Naive thymus-derived CD4-positive, alpha-beta T cell (primary cell): ENCODE results near the gene ALG10B. TPM values are rescaled to one million over a fixed set of nuclear protein-coding genes. Genes with fewer than 3 reads are reported as not detected.
A peak's percentile ranks its signal among the peaks of the same experiment; 100 is the strongest.
"Not testable (repeated sequence)": the region's sequence is repeated elsewhere in the genome, so short reads cannot be mapped to it uniquely, and the experiment has no call there.

Source experiments
- ATAC-seq: fragments of 150-1000 bp; cut with Tn5 transposase; 2 replicates; pipeline ENCODE4 v1.10.0; 2021; ENCODE audit warnings: mild to moderate bottlenecking, moderate library complexity
- CTCF ChIA-PET: fragments of 350-600 bp; sonication (Branson Sonifier 250); formaldehyde crosslinking; loops from one replicate; lab custom pipeline; 2021; ENCODE audit warnings: antibody characterized with exemption; lab: Charles Lee
- POLR2A ChIA-PET: fragments of 350-600 bp; sonication (Branson Sonifier 250); formaldehyde crosslinking; loops from one replicate; lab custom pipeline; 2021; ENCODE audit warnings: antibody characterized with exemption, inconsistent platforms; lab: Charles Lee
- DNase-seq, 9 donors: peaks; one replicate each; pipeline versions ENCODE4 v3.0.0 to v3.0.0-alpha.2; 2020 to 2022; ENCODE audit warnings: mixed read lengths in 1 of 9
- H3K27ac ChIP-seq: one replicate; pipeline ENCODE4 v1.7.0; 2013; ENCODE audit warnings: mild to moderate bottlenecking, low read depth, low read length, moderate library complexity
- H3K27me3 ChIP-seq, 2 donors: one replicate each; pipeline ENCODE4 v1.7.0; 2013; ENCODE audit warnings: low read length in 2 of 2, mild to moderate bottlenecking in 2 of 2, moderate library complexity in 2 of 2; ENCODE audit not compliant: control insufficient read depth in 2 of 2, insufficient read depth in 2 of 2
- H3K36me3 ChIP-seq, 3 experiments: 1 replicate in 2 of 3; 2 replicates in 1 of 3; pipeline ENCODE4 v1.7.0; 2013; ENCODE audit warnings: low read length in 3 of 3, mild to moderate bottlenecking in 3 of 3, moderate library complexity in 1 of 3; ENCODE audit not compliant: insufficient read depth in 3 of 3, control insufficient read depth in 2 of 3
- H3K4me1 ChIP-seq, 2 donors: one replicate each; pipeline ENCODE4 v1.7.0; 2013; ENCODE audit warnings: low read length in 2 of 2, mild to moderate bottlenecking in 2 of 2, moderate library complexity in 1 of 2; ENCODE audit not compliant: control insufficient read depth in 2 of 2, insufficient read depth in 2 of 2
- H3K4me3 ChIP-seq: 2 replicates; pipeline ENCODE4 v1.7.0; 2013; ENCODE audit warnings: mild to moderate bottlenecking, low read length
- H3K9me3 ChIP-seq, 3 experiments: 1 replicate in 2 of 3; 2 replicates in 1 of 3; pipeline ENCODE4 v1.7.0; 2013; ENCODE audit warnings: low read length in 3 of 3; ENCODE audit not compliant: control insufficient read depth in 2 of 3
- H3K27ac Mint-ChIP-seq, 9 donors: one replicate each; pipeline ENCODE4 v1.8.0; 2020 to 2022; ENCODE audit warnings: mixed read lengths in 9 of 9, mild to moderate bottlenecking in 8 of 9, moderate library complexity in 5 of 9, inconsistent platforms in 2 of 9
- H3K27me3 Mint-ChIP-seq, 5 donors: one replicate each; pipeline ENCODE4 v1.8.0; 2021 to 2022; ENCODE audit warnings: mixed read lengths in 5 of 5, mild to moderate bottlenecking in 1 of 5
- H3K36me3 Mint-ChIP-seq, 5 donors: one replicate each; pipeline ENCODE4 v1.8.0; 2020 to 2022; ENCODE audit warnings: mixed read lengths in 5 of 5, mild to moderate bottlenecking in 3 of 5, inconsistent platforms in 1 of 5
- H3K4me1 Mint-ChIP-seq, 7 donors: one replicate each; pipeline ENCODE4 v1.8.0; 2020 to 2022; ENCODE audit warnings: mixed read lengths in 7 of 7, mild to moderate bottlenecking in 3 of 7, inconsistent platforms in 1 of 7
- H3K4me3 Mint-ChIP-seq, 10 donors: one replicate each; pipeline ENCODE4 v1.8.0; 2020 to 2022; ENCODE audit warnings: mild to moderate bottlenecking in 10 of 10, mixed read lengths in 10 of 10, moderate library complexity in 6 of 10, inconsistent platforms in 2 of 10
- H3K9me3 Mint-ChIP-seq, 11 donors: one replicate each; pipeline ENCODE4 v1.8.0; 2020 to 2022; ENCODE audit warnings: mixed read lengths in 11 of 11, mild to moderate bottlenecking in 4 of 11, inconsistent platforms in 1 of 11, moderate library complexity in 1 of 11
- intact Hi-C, 2 donors: fragments of 100-400 bp; cut with micrococcal nuclease; formaldehyde crosslinking; loops; one replicate each; pipeline ENCODE4 v1.15.1; 2023
- polyA plus RNA-seq, 2 donors: library from polyadenylated mRNA; unstranded; fragments of 300-500 nt; fragmentation: Illumina TruSeq; gene quantifications; one replicate each; pipeline ENCODE4 v1.2.3, GENCODE V29; 2021
- total RNA-seq, 6 experiments: library from RNA in 5 of 6; stranded (reverse) in 5 of 6; gene quantifications; 1 replicate in 5 of 6; 2 replicates in 1 of 6; pipeline ENCODE4 v1.2.3 and lab custom pipeline; 2021 to 2026

The ALG10B gene
- total and polyA plus RNA-seq, 7 experiments from 2014 or later: 0.29 to 17.1 (median 11.8) TPM

DNA sequence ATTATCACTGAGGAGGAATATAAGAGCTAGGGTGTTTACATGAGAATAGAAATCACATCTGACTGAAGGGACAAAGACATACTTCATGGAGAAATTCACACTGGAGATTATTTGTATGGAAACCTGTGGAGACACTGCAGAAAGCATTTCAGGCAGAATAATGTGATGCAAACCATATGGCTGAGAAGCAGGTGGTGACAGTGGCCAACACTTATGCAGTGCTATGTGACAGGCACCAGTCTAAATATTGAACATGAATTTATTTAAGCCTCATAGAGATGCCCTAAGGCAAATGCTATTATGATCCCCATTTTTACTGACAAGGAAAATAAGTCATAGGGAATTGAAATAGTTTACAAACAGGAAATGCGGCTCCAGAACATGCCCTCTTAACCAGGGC, 16.2 kb downstream of the ALG10B start:
- POLR2A ChIA-PET: no interaction called here
- H3K36me3 Mint-ChIP-seq: peaks cover 0 to 13% (median 10%) of the 10 kb centered on the region in 5 donors

GRCh38 chr12:38342444-38342843, 25.9 kb downstream of the ALG10B start:
- no peaks in the 10 kb centered on the region for H3K4me1 Mint-ChIP-seq
- Histone ChIP-seq H3K4me1 (no peaks in the 10 kb centered on the region), H3K4me3 (no peak overlapping the region), H3K36me3 (no peaks in the 10 kb centered on the region), H3K27me3 (no peaks in the 10 kb centered on the region), H3K27ac (no peak overlapping the region), H3K9me3 (no peaks in the 10 kb centered on the region)
- ATAC-seq (no peak), DNase-seq (no peak)
- H3K27me3 Mint-ChIP-seq: peaks cover 0 to 12% (median 4%) of the 10 kb centered on the region in 5 donors
- H3K27ac Mint-ChIP-seq: no peak overlapping the region
- H3K9me3 Mint-ChIP-seq: peaks cover 0 to 17% (median 3%) of the 10 kb centered on the region in 11 donors
- H3K4me3 Mint-ChIP-seq: no peak overlapping the region
- ChIA-PET CTCF (no interaction called here), POLR2A (no interaction called here)
- intact Hi-C loops: no loop called here
- no peaks in the 10 kb centered on the region for H3K36me3 Mint-ChIP-seq

More for the DNA sequence above, 16.2 kb downstream of the ALG10B start:
- Histone ChIP-seq H3K27ac (no peak overlapping the region), H3K9me3 (no peaks in the 10 kb centered on the region), H3K4me3 (no peak overlapping the region), H3K27me3 (no peaks in the 10 kb centered on the region), H3K4me1 (no peaks in the 10 kb centered on the region), H3K36me3 (no peaks in the 10 kb centered on the region)
- H3K27me3 Mint-ChIP-seq: no peaks in the 10 kb centered on the region
- H3K27ac Mint-ChIP-seq: no peak overlapping the region
- no peak for DNase-seq
- peaks cover 0 to 4% (median 0%) of the 10 kb centered on the region in 7 donors for H3K4me1 Mint-ChIP-seq
- CTCF ChIA-PET: no interaction called here
- H3K4me3 Mint-ChIP-seq: no peak overlapping the region
- H3K9me3 Mint-ChIP-seq: no peaks in the 10 kb centered on the region
- ATAC-seq: no peak
- intact Hi-C loops: no loop called here

DNA sequence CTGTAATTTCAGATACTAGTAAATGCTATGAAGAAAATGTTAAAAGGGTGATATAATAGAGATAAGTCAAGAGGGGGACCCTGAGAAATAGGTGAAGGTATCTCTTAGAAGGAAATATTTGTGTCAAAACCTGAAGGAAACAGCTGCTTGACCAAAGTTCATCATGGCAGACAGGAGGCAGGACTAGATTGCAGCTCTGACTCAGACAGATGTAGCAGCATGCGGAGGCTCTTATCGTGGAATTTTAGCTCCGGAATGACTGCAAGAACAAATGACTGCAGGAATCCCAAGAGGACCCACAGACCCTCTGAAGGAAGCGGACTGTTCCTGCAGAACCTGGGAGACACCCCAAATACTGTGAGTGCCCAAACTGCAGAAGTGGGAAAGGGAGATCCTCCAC, 26.7 kb downstream of the ALG10B start:
- CTCF ChIA-PET, H3K36me3 ChIP-seq, POLR2A ChIA-PET: not testable (repeated sequence)

DNA sequence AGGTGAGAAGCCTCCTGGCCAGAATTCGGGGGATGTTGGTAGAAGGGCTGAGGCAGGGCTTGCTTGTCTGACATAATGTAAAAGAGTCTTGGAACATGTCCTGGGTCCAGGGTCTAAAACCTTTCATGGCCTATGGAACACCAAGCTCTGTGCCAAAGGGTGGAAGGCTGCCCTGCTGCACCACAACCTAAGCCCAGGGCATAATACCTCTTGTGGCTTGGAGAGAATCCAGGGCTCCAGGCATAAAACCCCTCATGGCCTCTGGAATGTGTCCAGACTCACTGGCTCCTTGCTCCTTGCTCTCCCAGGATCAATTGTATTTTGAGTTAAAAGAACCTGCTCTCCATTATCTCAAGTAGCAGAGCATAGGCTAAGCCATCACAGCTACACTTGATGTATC, 27.3 kb downstream of the ALG10B start:
- DNase-seq, POLR2A ChIA-PET, H3K4me1 Mint-ChIP-seq, H3K36me3 ChIP-seq, H3K27ac Mint-ChIP-seq, H3K27me3 ChIP-seq, ATAC-seq, H3K27ac ChIP-seq, intact Hi-C loops, H3K36me3 Mint-ChIP-seq, H3K9me3 ChIP-seq, CTCF ChIA-PET, H3K4me1 ChIP-seq, H3K4me3 ChIP-seq, H3K4me3 Mint-ChIP-seq: not testable (repeated sequence)
- peaks cover 0 to 18% (median 5%) of the 10 kb centered on the region in 11 donors for H3K9me3 Mint-ChIP-seq
- peaks cover 0 to 12% (median 4%) of the 10 kb centered on the region in 5 donors for H3K27me3 Mint-ChIP-seq

More for the DNA sequence above, 26.7 kb downstream of the ALG10B start:
- peaks cover 0 to 12% (median 4%) of the 10 kb centered on the region in 5 donors for H3K27me3 Mint-ChIP-seq
- intact Hi-C loops, ATAC-seq, H3K4me3 Mint-ChIP-seq, H3K4me1 Mint-ChIP-seq, H3K27ac ChIP-seq, H3K4me3 ChIP-seq, H3K27me3 ChIP-seq, H3K9me3 ChIP-seq, DNase-seq, H3K4me1 ChIP-seq, H3K27ac Mint-ChIP-seq, H3K36me3 Mint-ChIP-seq: not testable (repeated sequence)
- H3K9me3 Mint-ChIP-seq: peaks cover 0 to 18% (median 5%) of the 10 kb centered on the region in 11 donors

- no peak overlapping the region for H3K27ac ChIP-seq
- H3K36me3 Mint-ChIP-seq: no peaks in the 10 kb centered on the region
- intact Hi-C loops: no loop called here
- peaks cover 0 to 6% (median 0%) of the 10 kb centered on the region in 5 donors for H3K27me3 Mint-ChIP-seq
- peaks cover 0 to 34% (median 7%) of the 10 kb centered on the region in 11 donors for H3K9me3 Mint-ChIP-seq
- no peaks in the 10 kb centered on the region for H3K27me3 ChIP-seq
- no peak overlapping the region for H3K4me3 Mint-ChIP-seq
- no peaks in the 10 kb centered on the region for H3K36me3 ChIP-seq
- ATAC-seq: no peak
- H3K4me1 Mint-ChIP-seq: peaks cover 0 to 8% (median 0%) of the 10 kb centered on the region in 7 donors
- H3K9me3 ChIP-seq: no peaks in the 10 kb centered on the region
- no peak for DNase-seq
- H3K27ac Mint-ChIP-seq: no peak overlapping the region
- H3K4me3 ChIP-seq: no peak overlapping the region
- H3K4me1 ChIP-seq: no peaks in the 10 kb centered on the region
- ChIA-PET POLR2A (no interaction called here), CTCF (no interaction called here)
Measured at GRCh38 chr12:38350342-38351174, 34.0 kb downstream of the ALG10B start.

- H3K4me1 Mint-ChIP-seq, ATAC-seq, DNase-seq, H3K4me3 ChIP-seq, H3K36me3 ChIP-seq, intact Hi-C loops, H3K27me3 Mint-ChIP-seq, H3K36me3 Mint-ChIP-seq, H3K9me3 ChIP-seq, H3K27ac Mint-ChIP-seq, POLR2A ChIA-PET, H3K27ac ChIP-seq, H3K27me3 ChIP-seq, CTCF ChIA-PET, H3K4me1 ChIP-seq: not testable (repeated sequence)
- H3K4me3 Mint-ChIP-seq: peak overlapping the region in 1 of 10 donors; percentile 4
- H3K9me3 Mint-ChIP-seq: peaks cover 0 to 32% (median 7%) of the 10 kb centered on the region in 11 donors
Measured at GRCh38 chr12:38351175-38351508, 34.6 kb downstream of the ALG10B start.

GRCh38 chr12:38367506-38367905, 50.9 kb downstream of the ALG10B start:
- ChIA-PET POLR2A (no interaction called here), CTCF (no interaction called here)
- intact Hi-C loops: no loop called here
- Histone ChIP-seq H3K36me3 (no peaks in the 10 kb centered on the region), H3K9me3 (no peaks in the 10 kb centered on the region), H3K27ac (no peak overlapping the region), H3K4me3 (no peak overlapping the region), H3K4me1 (no peaks in the 10 kb centered on the region), H3K27me3 (no peaks in the 10 kb centered on the region)
- Mint-ChIP-seq H3K36me3 (no peaks in the 10 kb centered on the region), H3K27me3 (peaks cover 0 to 4% (median 0%) of the 10 kb centered on the region in 5 donors), H3K27ac (no peak overlapping the region), H3K9me3 (peaks cover 0 to 11% (median 3%) of the 10 kb centered on the region in 11 donors), H3K4me1 (no peaks in the 10 kb centered on the region), H3K4me3 (no peak overlapping the region)
- no peak for ATAC-seq
- DNase-seq: no peak
